Astrocyte (in vitro differentiated cells and primary cell): Measurements from ENCODE around the gene WNT9A.

Source experiments
- CTCF ChIP-seq: IDR thresholded peaks from 2 replicates; pipeline ENCODE4 v1.5.1; 2011; ENCODE audit warnings: low read depth, mild to moderate bottlenecking, inconsistent platforms, low read length, moderate library complexity; ENCODE audit not compliant: insufficient read depth
- EZH2 ChIP-seq: IDR thresholded peaks from 2 replicates; pipeline ENCODE4 v1.6.1; 2012; ENCODE audit warnings: mild to moderate bottlenecking, low read length, inconsistent platforms; ENCODE audit not compliant: insufficient read depth

GRCh38 chr1:227996187-227996950, 48.6 kb upstream of the WNT9A start:
- no peak for TF ChIP-seq CTCF
- TF ChIP-seq EZH2 = no peak
